CD14-positive monocyte (primary cell): ENCODE results near the gene KRT85. TPM values are rescaled to one million over a fixed set of nuclear protein-coding genes. Genes with fewer than 3 reads are reported as not detected.

ENCODE experiments used
- DNase-seq, 3 donors: peaks; one replicate each; pipeline ENCODE4 v3.0.0-alpha.2; 2011 to 2022
- H2AFZ ChIP-seq: 2 replicates; pipeline ENCODE4 v1.6.0; 2012; ENCODE audit warnings: mild to moderate bottlenecking, low read depth, low read length, inconsistent platforms; ENCODE audit not compliant: insufficient read depth, poor library complexity, severe bottlenecking
- H3K27ac ChIP-seq, 2 donors: 1 replicate in 1 of 2; 2 replicates in 1 of 2; pipeline ENCODE4 v1.5.1; 2012 to 2013; ENCODE audit warnings: low read length in 2 of 2, control low read depth in 1 of 2, inconsistent platforms in 1 of 2, low read depth in 1 of 2, mild to moderate bottlenecking in 1 of 2
- H3K27me3 ChIP-seq, 2 donors: one replicate each; pipeline versions ENCODE4 v1.6.0 to v1.6.1; 2011 to 2013; ENCODE audit warnings: low read length in 2 of 2; ENCODE audit not compliant: control insufficient read depth in 2 of 2, insufficient read depth in 2 of 2
- H3K36me3 ChIP-seq, 2 donors: replicated peaks in 1 of 2; 1 replicate in 1 of 2; 2 replicates in 1 of 2; pipeline versions ENCODE4 v1.5.1 to v1.6.1; 2012 to 2013; ENCODE audit warnings: low read length in 2 of 2, control low read depth in 1 of 2, inconsistent platforms in 1 of 2, mild to moderate bottlenecking in 1 of 2; ENCODE audit not compliant: insufficient read depth in 2 of 2, control insufficient read depth in 1 of 2
- H3K4me1 ChIP-seq, 2 donors: 1 replicate in 1 of 2; 2 replicates in 1 of 2; pipeline versions ENCODE4 v1.5.1 to v1.6.1; 2012 to 2013; ENCODE audit warnings: low read length in 2 of 2, control low read depth in 1 of 2, inconsistent platforms in 1 of 2, mild to moderate bottlenecking in 1 of 2, moderate library complexity in 1 of 2; ENCODE audit not compliant: insufficient read depth in 2 of 2, control insufficient read depth in 1 of 2
- H3K4me2 ChIP-seq: replicated peaks from 2 replicates; pipeline ENCODE3; 2012; ENCODE audit warnings: low read length, moderate library complexity, mild to moderate bottlenecking; ENCODE audit not compliant: poor library complexity, severe bottlenecking; ENCODE audit errors: extremely low read depth
- H3K4me3 ChIP-seq, 3 experiments: fragments of 200-600 bp in 1 of 3; sonication (generic) in 1 of 3; replicated peaks in 1 of 3; 1 replicate in 2 of 3; 2 replicates in 1 of 3; pipeline ENCODE4 v1.5.1; 2011 to 2013; ENCODE audit warnings: low read length in 3 of 3, mild to moderate bottlenecking in 3 of 3, control low read depth in 2 of 3, low read depth in 2 of 3, inconsistent platforms in 1 of 3, moderate library complexity in 1 of 3
- H3K79me2 ChIP-seq: 2 replicates; pipeline ENCODE4 v1.6.0; 2012; ENCODE audit warnings: mild to moderate bottlenecking, control low read depth, inconsistent platforms, low read length, moderate library complexity; ENCODE audit not compliant: insufficient read depth
- H3K9ac ChIP-seq: 2 replicates; pipeline ENCODE4 v1.6.0; 2017; ENCODE audit warnings: low read length, mild to moderate bottlenecking; ENCODE audit not compliant: insufficient read depth, poor library complexity, severe bottlenecking
- H3K9me3 ChIP-seq, 2 donors: replicated peaks in 1 of 2; 1 replicate in 1 of 2; 2 replicates in 1 of 2; pipeline versions ENCODE4 v1.5.1 to v1.6.1; 2012 to 2013; ENCODE audit warnings: low read length in 2 of 2, control low read depth in 1 of 2; ENCODE audit not compliant: control insufficient read depth in 1 of 2, insufficient read depth in 1 of 2
- H4K20me1 ChIP-seq: 2 replicates; pipeline ENCODE4 v1.6.0; 2012; ENCODE audit warnings: mild to moderate bottlenecking, low read length, control low read depth, moderate library complexity; ENCODE audit not compliant: insufficient read depth
- H3K27ac Mint-ChIP-seq, 7 donors: one replicate each; pipeline ENCODE4 v1.8.0; 2020; ENCODE audit warnings: mild to moderate bottlenecking in 7 of 7, mixed read lengths in 7 of 7, moderate library complexity in 6 of 7, inconsistent platforms in 2 of 7
- H3K27me3 Mint-ChIP-seq, 3 donors: one replicate each; pipeline ENCODE4 v1.8.0; 2021 to 2022; ENCODE audit warnings: low read depth in 3 of 3, mild to moderate bottlenecking in 3 of 3, mixed read lengths in 3 of 3, moderate library complexity in 3 of 3, inconsistent platforms in 1 of 3
- H3K36me3 Mint-ChIP-seq, 2 donors: one replicate each; pipeline ENCODE4 v1.8.0; 2020; ENCODE audit warnings: mixed read lengths in 2 of 2, inconsistent platforms in 1 of 2, mild to moderate bottlenecking in 1 of 2
- H3K4me1 Mint-ChIP-seq: one replicate; pipeline ENCODE4 v1.8.0; 2020; ENCODE audit warnings: mild to moderate bottlenecking, mixed read lengths
- H3K4me3 Mint-ChIP-seq, 2 donors: one replicate each; pipeline ENCODE4 v1.8.0; 2020; ENCODE audit warnings: mild to moderate bottlenecking in 2 of 2, mixed read lengths in 2 of 2, moderate library complexity in 1 of 2
- H3K9me3 Mint-ChIP-seq, 7 donors: one replicate each; pipeline ENCODE4 v1.8.0; 2020 to 2022; ENCODE audit warnings: mixed read lengths in 7 of 7, mild to moderate bottlenecking in 6 of 7, moderate library complexity in 6 of 7, inconsistent platforms in 2 of 7
- WGBS: methylation state at CpG from one replicate; pipeline ENCODE4 v1.1.5; 2013; ENCODE audit warnings: missing lambda C conversion rate; ENCODE audit not compliant: insufficient coverage; 5-methylcytosine and 5-hydroxymethylcytosine counted together
- intact Hi-C, 2 donors: fragments of 100-400 bp; cut with micrococcal nuclease; formaldehyde crosslinking; loops; one replicate each; pipeline versions ENCODE4 v1.15.0 to v1.15.1; 2023
- polyA plus RNA-seq, 3 donors: library from polyadenylated mRNA; depleted of rRNA in 1 of 3; unstranded in 2 of 3; stranded (reverse) in 1 of 3; fragments of 300-500 nt in 2 of 3; fragments of >200 nt in 1 of 3; fragmentation: Illumina TruSeq in 2 of 3; gene quantifications; 1 replicate in 2 of 3; 2 replicates in 1 of 3; pipeline ENCODE4 v1.2.3, GENCODE V29; 2012 to 2021
- TF ChIP-seq, protein P1 (sequence below): fragments of 200-600 bp; IDR thresholded peaks from one replicate; pipeline ENCODE4 v1.8.0; 2022; ENCODE audit warnings: antibody characterized with exemption, mild to moderate bottlenecking

Gene KRT85
- polyA plus RNA-seq, 3 donors, result not detected

GRCh38 chr12:52323416-52324152 lies 43.7 kb downstream of the KRT85 start:
- peaks cover 0 to 2% (median 0%) of the 10 kb centered on the region in 7 donors for H3K9me3 Mint-ChIP-seq
- H3K79me2 ChIP-seq, result no peaks in the 10 kb centered on the region
- H3K27me3 Mint-ChIP-seq, result peaks cover 26 to 61% (median 27%) of the 10 kb centered on the region in 3 donors
- H3K36me3 ChIP-seq, result no peaks in the 10 kb centered on the region
- peaks cover 4% of the 10 kb centered on the region for H3K4me1 Mint-ChIP-seq
- no peaks in the 10 kb centered on the region for H3K36me3 Mint-ChIP-seq
- no peak overlapping the region for H3K9ac ChIP-seq
- H4K20me1 ChIP-seq, result no peaks in the 10 kb centered on the region
- H3K27ac ChIP-seq, result no peak overlapping the region
- TF ChIP-seq, protein P1, sequence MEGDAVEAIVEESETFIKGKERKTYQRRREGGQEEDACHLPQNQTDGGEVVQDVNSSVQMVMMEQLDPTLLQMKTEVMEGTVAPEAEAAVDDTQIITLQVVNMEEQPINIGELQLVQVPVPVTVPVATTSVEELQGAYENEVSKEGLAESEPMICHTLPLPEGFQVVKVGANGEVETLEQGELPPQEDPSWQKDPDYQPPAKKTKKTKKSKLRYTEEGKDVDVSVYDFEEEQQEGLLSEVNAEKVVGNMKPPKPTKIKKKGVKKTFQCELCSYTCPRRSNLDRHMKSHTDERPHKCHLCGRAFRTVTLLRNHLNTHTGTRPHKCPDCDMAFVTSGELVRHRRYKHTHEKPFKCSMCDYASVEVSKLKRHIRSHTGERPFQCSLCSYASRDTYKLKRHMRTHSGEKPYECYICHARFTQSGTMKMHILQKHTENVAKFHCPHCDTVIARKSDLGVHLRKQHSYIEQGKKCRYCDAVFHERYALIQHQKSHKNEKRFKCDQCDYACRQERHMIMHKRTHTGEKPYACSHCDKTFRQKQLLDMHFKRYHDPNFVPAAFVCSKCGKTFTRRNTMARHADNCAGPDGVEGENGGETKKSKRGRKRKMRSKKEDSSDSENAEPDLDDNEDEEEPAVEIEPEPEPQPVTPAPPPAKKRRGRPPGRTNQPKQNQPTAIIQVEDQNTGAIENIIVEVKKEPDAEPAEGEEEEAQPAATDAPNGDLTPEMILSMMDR, result no peak
- no peak overlapping the region for H2AFZ ChIP-seq
- peaks cover 0 to 22% of the 10 kb centered on the region in 2 donors for H3K27me3 ChIP-seq
- H3K4me3 Mint-ChIP-seq, result no peak overlapping the region
- no peak overlapping the region for H3K4me2 ChIP-seq
- no peak for DNase-seq
- H3K9me3 ChIP-seq, result no peaks in the 10 kb centered on the region
- H3K27ac Mint-ChIP-seq, result no peak overlapping the region
- no peaks in the 10 kb centered on the region for H3K4me1 ChIP-seq
- 92% methylated on average over 7 of the region's 10 CpGs for WGBS
- no peak overlapping the region for H3K4me3 ChIP-seq
- intact Hi-C loops, result no loop called here

DNA sequence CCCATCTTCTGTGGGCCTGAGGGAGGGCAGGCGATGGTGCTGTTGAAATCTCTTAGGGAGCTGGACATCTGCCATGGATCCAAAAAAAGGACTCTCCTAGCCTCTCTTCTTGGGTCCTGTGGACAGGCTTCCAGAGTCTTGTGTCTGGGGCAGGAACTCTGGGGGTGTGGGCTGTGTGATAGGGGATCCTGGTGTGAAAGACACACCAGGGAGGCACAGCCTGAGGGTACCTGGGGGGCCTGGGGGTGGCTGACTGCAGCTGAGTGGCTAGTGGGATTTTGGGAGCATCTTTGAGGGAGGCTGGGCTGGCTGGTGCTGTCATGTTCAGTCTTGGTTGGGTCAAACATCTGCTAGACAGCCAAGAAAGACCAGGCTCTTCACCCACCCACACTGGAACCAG lies 44.3 kb downstream of the KRT85 start:
- H3K36me3 ChIP-seq, result no peaks in the 10 kb centered on the region
- H3K27me3 ChIP-seq, result peaks cover 0 to 22% of the 10 kb centered on the region in 2 donors
- H3K4me2 ChIP-seq, result no peak overlapping the region
- no peaks in the 10 kb centered on the region for H3K79me2 ChIP-seq
- Mint-ChIP-seq H3K4me1 (peaks cover 4% of the 10 kb centered on the region), H3K4me3 (no peak overlapping the region), H3K27me3 (peaks cover 26 to 65% (median 29%) of the 10 kb centered on the region in 3 donors), H3K36me3 (no peaks in the 10 kb centered on the region), H3K27ac (no peak overlapping the region), H3K9me3 (peaks cover 0 to 2% (median 0%) of the 10 kb centered on the region in 7 donors)
- no peaks in the 10 kb centered on the region for H4K20me1 ChIP-seq
- no peaks in the 10 kb centered on the region for H3K4me1 ChIP-seq
- H3K27ac ChIP-seq, result no peak overlapping the region
- H3K9ac ChIP-seq, result no peak overlapping the region
- no peak overlapping the region for H3K4me3 ChIP-seq
- WGBS, result 100% methylated on average over 1 of the region's 1 CpG
- H3K9me3 ChIP-seq, result no peaks in the 10 kb centered on the region
- H2AFZ ChIP-seq, result no peak overlapping the region
- no peak for DNase-seq
- TF ChIP-seq, protein P1, result no peak
- intact Hi-C loops, result no loop called here
